Tibial artery (tissue), 4 donors: ENCODE data around the gene VARS1.
A peak's percentile ranks its signal among the peaks of the same experiment; 100 is the strongest.

Source experiments
- DNase-seq, 2 donors: peaks; one replicate each; pipeline ENCODE4 v3.0.0-alpha.2; 2019
- H3K27ac ChIP-seq, 2 donors: fragments of 200-600 bp; sonication (generic) in 1 of 2; 1 replicate in 1 of 2; 2 replicates in 1 of 2; pipeline ENCODE4 v1.5.1; 2018 to 2019; ENCODE audit warnings: mild to moderate bottlenecking in 1 of 2
- H3K27me3 ChIP-seq, 2 donors: fragments of 200-600 bp; sonication (generic) in 1 of 2; one replicate each; pipeline versions ENCODE4 v1.5.1 to v1.6.0; 2016 to 2019
- H3K36me3 ChIP-seq, 3 donors: fragments of 200-600 bp; sonication (generic) in 2 of 3; one replicate each; pipeline ENCODE4 v1.5.1; 2016 to 2019; ENCODE audit warnings: mild to moderate bottlenecking in 2 of 3
- H3K4me1 ChIP-seq, 4 donors: fragments of 200-600 bp; sonication (generic) in 2 of 4; 1 replicate in 3 of 4; 2 replicates in 1 of 4; pipeline ENCODE4 v1.5.1; 2016 to 2019
- H3K4me3 ChIP-seq, 2 donors: fragments of 200-600 bp; sonication (generic) in 1 of 2; 1 replicate in 1 of 2; 2 replicates in 1 of 2; pipeline ENCODE4 v1.5.1; 2018 to 2019; ENCODE audit warnings: mild to moderate bottlenecking in 2 of 2
- H3K9me3 ChIP-seq, 3 donors: fragments of 200-600 bp; sonication (generic) in 1 of 3; one replicate each; pipeline ENCODE4 v1.5.1; 2016 to 2019
- intact Hi-C: fragments of 100-400 bp; cut with DNase I; formaldehyde crosslinking; loops from one replicate; pipeline ENCODE4 v1.15.0; 2023; ENCODE audit warnings: low total_unique reads
- TF ChIP-seq, protein P1 (sequence below), 2 experiments: fragments of 200-600 bp in 1 of 2; fragments of 450-650 bp in 1 of 2; IDR thresholded peaks; one replicate each; pipeline ENCODE4 v1.5.1; 2017 to 2019; ENCODE audit warnings: antibody characterized with exemption in 2 of 2, mild to moderate bottlenecking in 1 of 2, moderate library complexity in 1 of 2

The VARS1 gene

DNA sequence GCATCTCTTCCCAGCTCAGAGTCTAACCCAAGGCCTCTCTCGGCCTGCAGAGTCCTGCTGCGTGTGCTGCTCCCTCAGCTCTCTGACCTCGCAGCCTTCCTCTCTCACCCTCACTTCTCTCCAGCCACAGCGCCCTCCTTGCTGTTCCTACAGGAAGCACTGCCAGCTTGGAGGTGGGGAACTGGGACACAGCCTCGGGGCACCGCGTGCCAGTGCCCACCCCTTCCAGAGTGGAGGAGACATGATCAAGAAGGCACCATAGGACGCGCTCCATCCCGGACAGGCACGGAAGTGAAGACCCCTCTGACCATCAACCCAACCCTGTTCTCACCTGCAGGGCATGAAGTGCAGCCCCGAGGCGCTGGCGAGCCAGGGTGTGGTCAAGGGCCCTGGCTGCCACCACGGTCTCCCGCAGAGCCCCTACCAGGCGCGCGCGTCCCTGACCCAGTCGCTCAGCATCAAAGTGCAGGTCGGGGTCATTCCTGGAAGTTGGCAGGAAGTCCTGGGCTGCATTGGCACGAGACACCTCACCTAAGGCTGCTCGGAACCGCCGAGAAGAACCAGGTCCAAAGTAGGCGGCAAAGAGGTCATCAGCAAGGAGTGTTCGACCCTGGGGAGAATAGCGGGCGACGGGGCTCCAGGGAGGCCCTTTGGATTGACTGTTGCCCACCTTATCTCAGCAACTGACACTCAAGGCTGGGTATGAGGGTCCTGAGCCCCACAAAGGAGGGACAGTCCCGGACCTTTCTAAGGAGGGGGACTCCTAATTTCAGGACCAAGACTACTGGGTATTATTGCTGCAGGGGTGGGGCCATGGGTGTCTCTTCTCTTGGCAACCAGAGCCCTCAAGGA, 19.7 kb downstream of the VARS1 start:
- Histone ChIP-seq H3K4me1 (peaks cover 0 to 12% (median 8%) of the 10 kb centered on the region in 4 donors), H3K4me3 (no peak overlapping the region), H3K36me3 (peaks cover 14 to 32% (median 28%) of the 10 kb centered on the region in 3 donors), H3K9me3 (no peaks in the 10 kb centered on the region), H3K27ac (no peak overlapping the region), H3K27me3 (no peaks in the 10 kb centered on the region)
- intact Hi-C loops: no loop called here
- DNase-seq: no peak
- TF ChIP-seq, protein P1, sequence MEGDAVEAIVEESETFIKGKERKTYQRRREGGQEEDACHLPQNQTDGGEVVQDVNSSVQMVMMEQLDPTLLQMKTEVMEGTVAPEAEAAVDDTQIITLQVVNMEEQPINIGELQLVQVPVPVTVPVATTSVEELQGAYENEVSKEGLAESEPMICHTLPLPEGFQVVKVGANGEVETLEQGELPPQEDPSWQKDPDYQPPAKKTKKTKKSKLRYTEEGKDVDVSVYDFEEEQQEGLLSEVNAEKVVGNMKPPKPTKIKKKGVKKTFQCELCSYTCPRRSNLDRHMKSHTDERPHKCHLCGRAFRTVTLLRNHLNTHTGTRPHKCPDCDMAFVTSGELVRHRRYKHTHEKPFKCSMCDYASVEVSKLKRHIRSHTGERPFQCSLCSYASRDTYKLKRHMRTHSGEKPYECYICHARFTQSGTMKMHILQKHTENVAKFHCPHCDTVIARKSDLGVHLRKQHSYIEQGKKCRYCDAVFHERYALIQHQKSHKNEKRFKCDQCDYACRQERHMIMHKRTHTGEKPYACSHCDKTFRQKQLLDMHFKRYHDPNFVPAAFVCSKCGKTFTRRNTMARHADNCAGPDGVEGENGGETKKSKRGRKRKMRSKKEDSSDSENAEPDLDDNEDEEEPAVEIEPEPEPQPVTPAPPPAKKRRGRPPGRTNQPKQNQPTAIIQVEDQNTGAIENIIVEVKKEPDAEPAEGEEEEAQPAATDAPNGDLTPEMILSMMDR (IDR thresholded peaks at IDR 0.05): no peak

DNA sequence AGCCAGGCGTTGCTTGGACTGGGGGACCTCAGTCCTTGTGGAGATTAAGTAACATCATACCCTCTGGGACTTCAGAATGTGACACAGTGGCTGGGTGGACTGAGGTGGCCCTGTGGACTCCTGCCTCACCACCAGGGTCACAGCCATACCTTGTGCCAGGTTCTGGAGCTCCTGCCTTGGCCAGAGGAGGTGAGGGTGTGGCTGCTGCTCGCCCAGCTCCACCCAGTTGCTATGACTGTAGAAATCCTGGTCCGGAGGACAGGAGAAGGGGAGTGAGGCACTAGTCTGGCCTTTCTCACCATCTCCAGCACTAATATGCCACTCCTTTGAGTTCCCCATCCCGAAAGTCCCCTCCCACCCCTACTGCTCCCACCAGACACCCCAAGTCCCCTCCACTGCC, 20.4 kb downstream of the VARS1 start:
- intact Hi-C loops: no loop called here
- peaks cover 7 to 25% (median 22%) of the 10 kb centered on the region in 3 donors for H3K36me3 ChIP-seq
- DNase-seq: no peak
- TF ChIP-seq, protein P1 (IDR thresholded peaks at IDR 0.05): no peak
- H3K9me3 ChIP-seq: no peaks in the 10 kb centered on the region
- H3K27ac ChIP-seq: no peak overlapping the region
- H3K4me1 ChIP-seq: peaks cover 0 to 12% (median 8%) of the 10 kb centered on the region in 4 donors
- H3K4me3 ChIP-seq: no peak overlapping the region
- H3K27me3 ChIP-seq: no peaks in the 10 kb centered on the region

DNA sequence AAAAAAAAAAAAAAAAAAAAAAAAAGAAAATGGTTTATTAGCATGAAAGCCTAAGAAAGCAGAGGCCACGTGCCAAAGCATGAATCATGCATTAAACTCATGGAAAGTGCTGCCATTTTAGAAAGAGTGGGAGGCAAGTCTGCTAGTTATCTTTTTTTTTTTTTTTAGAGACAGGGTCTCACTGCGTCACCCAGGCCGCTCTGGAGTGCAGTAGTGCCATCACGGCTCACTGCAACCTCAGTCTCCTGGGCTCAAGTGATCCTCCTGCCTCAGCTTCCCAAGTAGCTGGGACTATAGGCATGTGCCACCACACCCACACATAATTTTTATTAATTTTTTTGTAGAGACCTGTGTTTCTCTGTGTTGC, 23.6 kb downstream of the VARS1 start:
- DNase-seq: no peak
- Histone ChIP-seq H3K4me3 (no peak overlapping the region), H3K27me3 (no peaks in the 10 kb centered on the region), H3K9me3 (no peaks in the 10 kb centered on the region), H3K36me3 (no peaks in the 10 kb centered on the region), H3K27ac (no peak overlapping the region), H3K4me1 (peaks cover 0 to 6% (median 4%) of the 10 kb centered on the region in 4 donors)
- TF ChIP-seq, protein P1 (IDR thresholded peaks at IDR 0.05): no peak
- intact Hi-C loops: no loop called here

DNA sequence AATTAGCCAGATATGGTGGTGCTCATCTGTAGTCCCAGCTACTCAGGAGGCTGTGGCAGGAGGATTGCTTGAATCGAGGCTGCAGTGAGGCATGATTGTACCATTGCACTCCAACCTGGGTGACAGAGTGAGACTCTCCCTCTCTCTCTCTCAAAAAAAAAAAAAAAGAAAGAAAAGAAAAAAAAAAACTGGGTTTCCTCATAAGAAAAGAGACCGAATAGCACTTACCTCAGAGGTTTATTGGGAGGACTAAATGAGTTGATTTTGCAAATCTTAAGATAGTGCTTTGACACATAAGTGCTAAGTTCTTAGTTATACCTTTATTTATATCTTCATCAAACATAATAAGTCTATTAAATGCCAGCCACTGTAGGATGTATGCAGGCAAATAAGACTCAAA, 24.7 kb downstream of the VARS1 start:
- no peak overlapping the region for H3K4me3 ChIP-seq
- TF ChIP-seq, protein P1 (IDR thresholded peaks at IDR 0.05): no peak
- H3K36me3 ChIP-seq: no peaks in the 10 kb centered on the region
- DNase-seq: no peak
- H3K4me1 ChIP-seq: peaks cover 0 to 7% (median 3%) of the 10 kb centered on the region in 4 donors
- H3K9me3 ChIP-seq: no peaks in the 10 kb centered on the region
- intact Hi-C loops: no loop called here
- peaks cover 0 to 8% of the 10 kb centered on the region in 2 donors for H3K27me3 ChIP-seq
- no peak overlapping the region for H3K27ac ChIP-seq

DNA sequence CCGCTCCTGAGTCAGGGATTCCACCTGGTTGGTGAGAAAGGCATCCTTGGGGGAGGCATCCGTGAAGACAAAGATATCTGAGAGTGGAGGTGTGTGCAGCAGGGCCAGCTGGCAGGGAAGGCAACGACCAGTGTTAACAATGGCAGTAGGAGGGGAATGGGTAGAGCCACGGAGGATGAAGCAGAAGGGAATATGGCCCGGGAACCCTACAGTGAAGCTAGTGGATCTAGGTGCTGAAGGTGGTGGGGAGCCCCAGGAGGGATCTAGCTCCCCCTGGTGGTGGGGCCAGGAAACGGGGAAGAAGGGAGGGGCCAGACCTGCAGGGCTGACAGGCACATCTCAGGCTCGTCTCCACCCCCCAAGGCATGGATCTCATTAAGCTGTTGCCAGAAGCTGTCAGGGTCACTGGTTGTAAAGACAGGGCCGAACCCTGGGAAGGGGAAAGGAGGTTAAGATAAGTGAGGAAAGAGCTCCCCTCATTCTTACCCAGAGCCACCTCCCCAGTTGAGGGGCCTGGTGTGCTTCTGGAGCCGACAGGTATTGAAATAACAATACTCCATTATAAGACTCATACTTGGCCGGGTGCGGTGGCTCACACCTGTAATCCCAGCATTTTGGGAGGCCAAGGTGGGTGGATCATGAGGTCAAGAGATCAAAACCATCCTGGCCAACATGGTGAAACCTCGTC, 25.7 kb downstream of the VARS1 start:
- Histone ChIP-seq H3K27ac (no peak overlapping the region), H3K4me1 (peaks cover 0 to 7% (median 3%) of the 10 kb centered on the region in 4 donors), H3K36me3 (no peaks in the 10 kb centered on the region), H3K9me3 (no peaks in the 10 kb centered on the region), H3K27me3 (peaks cover 0 to 12% of the 10 kb centered on the region in 2 donors), H3K4me3 (no peak overlapping the region)
- intact Hi-C loops: no loop called here
- TF ChIP-seq, protein P1 (IDR thresholded peaks at IDR 0.05): peak; percentile 45 to 49
- DNase-seq: peak; percentile 51 to 82
